SK-N-SH treated with all-trans-retinoic acid at 6 μM for 48 hours (cell line): Measurements from ENCODE around the gene PLCB1.

Experiments
- ATAC-seq: fragments of 200-7000 bp; cut with Tn5 transposase; 3 replicates; pipeline ENCODE4 v1.9.1; 2020; ENCODE audit warnings: mild to moderate bottlenecking, moderate library complexity
- ARNTL ChIP-seq: fragments of 450-650 bp; formaldehyde crosslinking; IDR thresholded peaks from 2 replicates; pipeline ENCODE4 v1.5.0; 2020; ENCODE audit warnings: low read depth, mild to moderate bottlenecking, moderate library complexity, borderline replicate concordance
- BACH2 ChIP-seq: fragments of 250-450 bp; sonication (Bioruptor Pico); IDR thresholded peaks from 2 replicates; pipeline ENCODE4 v1.9.0; 2021; ENCODE audit warnings: mild to moderate bottlenecking, borderline replicate concordance
- CSDC2 ChIP-seq: fragments of 250-450 bp; sonication (Bioruptor Pico); IDR thresholded peaks from 2 replicates; pipeline ENCODE4 v1.5.0; 2020; ENCODE audit warnings: mild to moderate bottlenecking, moderate library complexity
- ESRRG ChIP-seq: fragments of 250-450 bp; sonication (Bioruptor Pico); IDR thresholded peaks from 2 replicates; pipeline ENCODE4 v1.6.1; 2021; ENCODE audit warnings: mild to moderate bottlenecking
- GLIS3 ChIP-seq: fragments of 250-450 bp; sonication (Bioruptor Pico); IDR thresholded peaks from 2 replicates; pipeline ENCODE4 v1.5.0; 2020; ENCODE audit warnings: mild to moderate bottlenecking, moderate library complexity
- ISL1 ChIP-seq: fragments of 250-450 bp; sonication (Bioruptor Pico); IDR thresholded peaks from 2 replicates; pipeline ENCODE4 v2.1.2; 2022; ENCODE audit warnings: mild to moderate bottlenecking, moderate library complexity
- OSR1 ChIP-seq: fragments of 250-450 bp; sonication (Bioruptor Pico); IDR thresholded peaks from 2 replicates; pipeline ENCODE4 v1.8.0; 2022; ENCODE audit warnings: moderate library complexity, mild to moderate bottlenecking, inconsistent platforms
- PPARA ChIP-seq: fragments of 250-450 bp; sonication (Bioruptor Pico); IDR thresholded peaks from 2 replicates; pipeline ENCODE4 v1.5.0; 2020; ENCODE audit warnings: mild to moderate bottlenecking, borderline replicate concordance
- RARB ChIP-seq: fragments of 250-450 bp; sonication (Bioruptor Pico); IDR thresholded peaks from 2 replicates; pipeline ENCODE4 v1.8.0; 2021; ENCODE audit warnings: mild to moderate bottlenecking, moderate library complexity
- SNAI2 ChIP-seq: fragments of 250-450 bp; sonication (Bioruptor Pico); IDR thresholded peaks from 2 replicates; pipeline ENCODE4 v1.5.0; 2020; ENCODE audit warnings: mild to moderate bottlenecking, moderate library complexity
- TCF4 ChIP-seq: fragments of 250-450 bp; sonication (Bioruptor Pico); IDR thresholded peaks from 2 replicates; pipeline ENCODE4 v1.8.0; 2021; ENCODE audit warnings: mild to moderate bottlenecking, moderate library complexity, borderline replicate concordance
- TOX ChIP-seq: fragments of 250-450 bp; sonication (Bioruptor Pico); IDR thresholded peaks from 2 replicates; pipeline ENCODE4 v1.8.0; 2021; ENCODE audit warnings: mild to moderate bottlenecking, moderate library complexity, borderline replicate concordance
- ZC3H10 ChIP-seq: fragments of 250-450 bp; sonication (Bioruptor Pico); IDR thresholded peaks from 2 replicates; pipeline ENCODE4 v1.5.1; 2021; ENCODE audit warnings: mild to moderate bottlenecking, moderate library complexity
- ZFP3 ChIP-seq: fragments of 250-450 bp; sonication (Bioruptor Pico); IDR thresholded peaks from 2 replicates; pipeline ENCODE4 v1.5.0; 2020; ENCODE audit warnings: mild to moderate bottlenecking, moderate library complexity
- ZFP30 ChIP-seq: fragments of 450-650 bp; formaldehyde crosslinking; IDR thresholded peaks from 2 replicates; pipeline ENCODE4 v1.5.0; 2022; ENCODE audit warnings: mild to moderate bottlenecking, moderate library complexity
- ZNF565 ChIP-seq: fragments of 450-650 bp; formaldehyde crosslinking; conservative IDR thresholded peaks from 2 replicates; pipeline ENCODE4 v1.5.0; 2020; ENCODE audit warnings: low read depth, mild to moderate bottlenecking, moderate library complexity
- ZNF70 ChIP-seq: fragments of 450-650 bp; formaldehyde crosslinking; IDR thresholded peaks from 2 replicates; pipeline ENCODE4 v1.5.0; 2020; ENCODE audit warnings: mild to moderate bottlenecking, moderate library complexity
- TF ChIP-seq, protein P1 (sequence below): fragments of 250-450 bp; sonication (Bioruptor Pico); IDR thresholded peaks from 2 replicates; pipeline ENCODE4 v1.8.0; 2021; ENCODE audit warnings: low read depth, mild to moderate bottlenecking, moderate library complexity, borderline replicate concordance
- TF ChIP-seq, protein P2 (sequence below): fragments of 250-450 bp; sonication (Bioruptor Pico); IDR thresholded peaks from 2 replicates; pipeline ENCODE4 v1.5.1; 2021; ENCODE audit warnings: mild to moderate bottlenecking, moderate library complexity
- TF ChIP-seq, protein P3 (sequence below): fragments of 250-450 bp; sonication (Bioruptor Pico); IDR thresholded peaks from 2 replicates; pipeline ENCODE4 v1.5.0; 2020; ENCODE audit warnings: mild to moderate bottlenecking, moderate library complexity
- TF ChIP-seq, protein P4 (sequence below): fragments of 250-450 bp; sonication (Bioruptor Pico); IDR thresholded peaks from 2 replicates; pipeline ENCODE4 v1.5.1; 2020; ENCODE audit warnings: low read depth, mild to moderate bottlenecking, moderate library complexity

Gene PLCB1

DNA sequence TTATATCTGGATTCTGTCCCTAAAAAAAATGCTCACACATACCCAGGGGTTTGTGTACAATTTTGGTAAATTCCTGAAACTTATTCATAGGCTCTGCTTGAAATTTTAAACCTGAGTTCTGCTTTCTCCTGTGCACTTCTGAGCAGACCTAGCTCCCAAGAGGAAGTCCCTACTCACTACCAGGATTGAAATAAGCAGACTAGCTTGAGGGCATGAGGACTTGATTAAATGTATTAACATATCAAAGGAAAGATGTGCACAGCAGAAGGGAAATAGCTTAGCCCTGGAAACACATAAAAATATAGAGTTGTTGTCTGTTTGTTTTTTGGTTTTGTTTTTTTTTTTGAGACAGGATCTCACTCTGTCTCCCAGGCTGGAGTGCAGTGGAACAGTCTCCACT lies 785.0 kb downstream of the PLCB1 start:
- no peak for ATAC-seq
- TF ChIP-seq TOX (CRISPR knock-in tag) (no peak), ISL1 (CRISPR knock-in tag) (no peak), RARB (CRISPR knock-in tag) (no peak), ZFP30 (CRISPR knock-in tag) (no peak), BACH2 (CRISPR knock-in tag) (no peak), CSDC2 (CRISPR knock-in tag) (no peak), ZFP3 (CRISPR knock-in tag) (no peak), SNAI2 (no peak), TCF4 (CRISPR knock-in tag) (no peak), ZNF70 (CRISPR knock-in tag) (no peak), PPARA (CRISPR knock-in tag) (no peak), ARNTL (CRISPR knock-in tag) (no peak), ZC3H10 (CRISPR knock-in tag) (no peak), ZNF565 (no peak), ESRRG (no peak), GLIS3 (CRISPR knock-in tag) (no peak)
- TF ChIP-seq, protein P1, sequence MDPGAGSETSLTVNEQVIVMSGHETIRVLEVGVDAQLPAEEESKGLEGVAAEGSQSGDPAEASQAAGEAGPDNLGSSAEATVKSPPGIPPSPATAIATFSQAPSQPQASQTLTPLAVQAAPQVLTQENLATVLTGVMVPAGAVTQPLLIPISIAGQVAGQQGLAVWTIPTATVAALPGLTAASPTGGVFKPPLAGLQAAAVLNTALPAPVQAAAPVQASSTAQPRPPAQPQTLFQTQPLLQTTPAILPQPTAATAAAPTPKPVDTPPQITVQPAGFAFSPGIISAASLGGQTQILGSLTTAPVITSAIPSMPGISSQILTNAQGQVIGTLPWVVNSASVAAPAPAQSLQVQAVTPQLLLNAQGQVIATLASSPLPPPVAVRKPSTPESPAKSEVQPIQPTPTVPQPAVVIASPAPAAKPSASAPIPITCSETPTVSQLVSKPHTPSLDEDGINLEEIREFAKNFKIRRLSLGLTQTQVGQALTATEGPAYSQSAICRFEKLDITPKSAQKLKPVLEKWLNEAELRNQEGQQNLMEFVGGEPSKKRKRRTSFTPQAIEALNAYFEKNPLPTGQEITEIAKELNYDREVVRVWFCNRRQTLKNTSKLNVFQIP (CRISPR knock-in tag): no peak
- TF ChIP-seq, protein P2, sequence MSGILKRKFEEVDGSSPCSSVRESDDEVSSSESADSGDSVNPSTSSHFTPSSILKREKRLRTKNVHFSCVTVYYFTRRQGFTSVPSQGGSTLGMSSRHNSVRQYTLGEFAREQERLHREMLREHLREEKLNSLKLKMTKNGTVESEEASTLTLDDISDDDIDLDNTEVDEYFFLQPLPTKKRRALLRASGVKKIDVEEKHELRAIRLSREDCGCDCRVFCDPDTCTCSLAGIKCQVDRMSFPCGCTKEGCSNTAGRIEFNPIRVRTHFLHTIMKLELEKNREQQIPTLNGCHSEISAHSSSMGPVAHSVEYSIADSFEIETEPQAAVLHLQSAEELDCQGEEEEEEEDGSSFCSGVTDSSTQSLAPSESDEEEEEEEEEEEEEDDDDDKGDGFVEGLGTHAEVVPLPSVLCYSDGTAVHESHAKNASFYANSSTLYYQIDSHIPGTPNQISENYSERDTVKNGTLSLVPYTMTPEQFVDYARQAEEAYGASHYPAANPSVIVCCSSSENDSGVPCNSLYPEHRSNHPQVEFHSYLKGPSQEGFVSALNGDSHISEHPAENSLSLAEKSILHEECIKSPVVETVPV (CRISPR knock-in tag): no peak
- TF ChIP-seq, protein P3, sequence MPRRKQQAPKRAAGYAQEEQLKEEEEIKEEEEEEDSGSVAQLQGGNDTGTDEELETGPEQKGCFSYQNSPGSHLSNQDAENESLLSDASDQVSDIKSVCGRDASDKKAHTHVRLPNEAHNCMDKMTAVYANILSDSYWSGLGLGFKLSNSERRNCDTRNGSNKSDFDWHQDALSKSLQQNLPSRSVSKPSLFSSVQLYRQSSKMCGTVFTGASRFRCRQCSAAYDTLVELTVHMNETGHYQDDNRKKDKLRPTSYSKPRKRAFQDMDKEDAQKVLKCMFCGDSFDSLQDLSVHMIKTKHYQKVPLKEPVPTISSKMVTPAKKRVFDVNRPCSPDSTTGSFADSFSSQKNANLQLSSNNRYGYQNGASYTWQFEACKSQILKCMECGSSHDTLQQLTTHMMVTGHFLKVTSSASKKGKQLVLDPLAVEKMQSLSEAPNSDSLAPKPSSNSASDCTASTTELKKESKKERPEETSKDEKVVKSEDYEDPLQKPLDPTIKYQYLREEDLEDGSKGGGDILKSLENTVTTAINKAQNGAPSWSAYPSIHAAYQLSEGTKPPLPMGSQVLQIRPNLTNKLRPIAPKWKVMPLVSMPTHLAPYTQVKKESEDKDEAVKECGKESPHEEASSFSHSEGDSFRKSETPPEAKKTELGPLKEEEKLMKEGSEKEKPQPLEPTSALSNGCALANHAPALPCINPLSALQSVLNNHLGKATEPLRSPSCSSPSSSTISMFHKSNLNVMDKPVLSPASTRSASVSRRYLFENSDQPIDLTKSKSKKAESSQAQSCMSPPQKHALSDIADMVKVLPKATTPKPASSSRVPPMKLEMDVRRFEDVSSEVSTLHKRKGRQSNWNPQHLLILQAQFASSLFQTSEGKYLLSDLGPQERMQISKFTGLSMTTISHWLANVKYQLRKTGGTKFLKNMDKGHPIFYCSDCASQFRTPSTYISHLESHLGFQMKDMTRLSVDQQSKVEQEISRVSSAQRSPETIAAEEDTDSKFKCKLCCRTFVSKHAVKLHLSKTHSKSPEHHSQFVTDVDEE (CRISPR knock-in tag): no peak
- TF ChIP-seq, protein P4, sequence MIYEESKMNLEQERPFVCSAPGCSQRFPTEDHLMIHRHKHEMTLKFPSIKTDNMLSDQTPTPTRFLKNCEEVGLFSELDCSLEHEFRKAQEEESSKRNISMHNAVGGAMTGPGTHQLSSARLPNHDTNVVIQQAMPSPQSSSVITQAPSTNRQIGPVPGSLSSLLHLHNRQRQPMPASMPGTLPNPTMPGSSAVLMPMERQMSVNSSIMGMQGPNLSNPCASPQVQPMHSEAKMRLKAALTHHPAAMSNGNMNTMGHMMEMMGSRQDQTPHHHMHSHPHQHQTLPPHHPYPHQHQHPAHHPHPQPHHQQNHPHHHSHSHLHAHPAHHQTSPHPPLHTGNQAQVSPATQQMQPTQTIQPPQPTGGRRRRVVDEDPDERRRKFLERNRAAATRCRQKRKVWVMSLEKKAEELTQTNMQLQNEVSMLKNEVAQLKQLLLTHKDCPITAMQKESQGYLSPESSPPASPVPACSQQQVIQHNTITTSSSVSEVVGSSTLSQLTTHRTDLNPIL (CRISPR knock-in tag): no peak
- TF ChIP-seq, all 23 proteins: peak for 0

DNA sequence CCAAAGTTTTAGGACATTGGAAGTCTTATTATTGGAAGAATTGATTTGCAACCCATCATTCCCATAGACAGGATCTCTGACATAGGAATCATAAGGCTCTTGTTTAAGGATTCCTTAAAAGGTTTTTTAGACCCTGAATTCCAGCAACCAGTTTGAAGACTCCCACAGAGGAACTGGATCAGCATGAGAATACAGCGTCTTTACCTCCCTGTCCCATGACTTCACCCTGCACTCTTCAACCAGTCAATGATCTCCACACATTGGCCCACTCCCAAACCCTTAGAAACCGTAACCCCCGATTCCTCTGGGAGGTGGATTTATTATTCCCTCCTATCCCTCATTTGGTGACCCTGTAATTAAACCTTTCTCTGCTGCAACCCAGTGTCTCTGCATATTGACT lies 786.1 kb downstream of the PLCB1 start:
- TF ChIP-seq ZFP30 (CRISPR knock-in tag) (no peak), OSR1 (CRISPR knock-in tag) (no peak), TCF4 (CRISPR knock-in tag) (no peak), RARB (CRISPR knock-in tag) (no peak), ZNF70 (CRISPR knock-in tag) (no peak)
- TF ChIP-seq, protein P3 (CRISPR knock-in tag): no peak
- no peak for ATAC-seq

DNA sequence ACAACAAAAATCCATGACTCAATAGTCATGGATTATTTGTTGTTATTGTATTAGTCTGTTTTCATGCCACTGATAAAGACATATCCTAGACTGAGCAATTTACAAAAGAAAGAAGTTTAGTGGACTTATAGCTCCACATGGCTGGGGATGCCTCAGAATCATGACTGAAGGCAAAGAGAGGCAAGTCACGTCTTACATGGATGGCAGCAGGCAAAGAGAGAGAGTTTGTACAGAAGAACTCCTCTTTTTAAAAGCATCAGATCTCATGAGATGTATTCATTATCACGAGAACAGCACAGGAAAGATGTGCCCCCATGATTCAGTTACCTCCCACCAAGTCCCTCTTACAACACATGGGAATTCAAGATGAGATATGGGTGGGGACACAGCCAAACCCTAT lies 792.5 kb downstream of the PLCB1 start:
- TF ChIP-seq SNAI2: no peak
- no peak for ATAC-seq
